ENCODE results near the gene SENP2.
"Not testable (repeated sequence)": the region's sequence is repeated elsewhere in the genome, so short reads cannot be mapped to it uniquely, and the experiment has no call there.

The SENP2 gene

DNA sequence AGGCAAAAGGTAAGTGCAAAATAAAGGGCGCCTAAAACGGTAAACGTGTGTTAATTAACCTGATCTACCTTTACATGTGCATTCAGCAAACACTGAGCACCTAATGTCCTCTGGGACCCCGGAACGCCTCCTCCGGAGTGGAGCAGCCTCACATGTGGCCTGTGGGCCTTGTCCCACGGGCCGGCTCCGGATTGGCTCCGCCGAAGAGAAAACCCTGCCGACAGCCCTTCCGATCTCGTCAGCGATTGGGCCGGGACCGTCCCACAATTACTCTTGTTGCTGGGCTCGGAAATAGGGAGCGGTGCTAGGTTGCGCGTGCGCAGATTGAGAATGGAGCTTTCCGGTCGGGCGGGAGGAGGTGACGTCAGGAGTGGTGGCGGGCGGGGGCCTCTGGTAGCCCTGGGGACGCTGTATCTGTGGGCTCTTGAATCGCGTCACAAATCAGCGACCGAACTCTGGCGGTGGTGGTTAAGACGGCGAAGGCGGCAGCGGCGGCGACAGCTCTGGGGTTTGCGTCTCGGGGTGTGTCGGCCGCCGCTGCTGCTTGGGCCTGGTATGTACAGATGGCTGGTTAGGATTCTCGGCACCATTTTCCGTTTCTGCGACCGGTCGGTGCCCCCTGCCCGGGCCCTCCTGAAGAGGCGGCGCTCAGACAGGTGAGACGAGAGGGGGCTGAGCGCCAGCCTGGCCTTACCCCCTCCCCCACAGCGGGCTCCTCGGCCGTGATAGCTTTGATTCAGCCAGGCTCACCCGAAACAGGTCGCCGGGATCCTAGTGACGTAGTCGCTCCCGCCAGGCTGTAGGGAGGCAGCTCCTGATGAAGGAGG is at the start of gene SENP2:
Gene SENP2 (plus strand): TSS at position 437 of the 827 bp plus-strand sequence. CDS start 119 bp downstream, at position 556.
- peak; percentile 20 for FAIRE-seq
- DNase-seq (ENCODE audit: low spot score), result peak; percentile 98

DNA sequence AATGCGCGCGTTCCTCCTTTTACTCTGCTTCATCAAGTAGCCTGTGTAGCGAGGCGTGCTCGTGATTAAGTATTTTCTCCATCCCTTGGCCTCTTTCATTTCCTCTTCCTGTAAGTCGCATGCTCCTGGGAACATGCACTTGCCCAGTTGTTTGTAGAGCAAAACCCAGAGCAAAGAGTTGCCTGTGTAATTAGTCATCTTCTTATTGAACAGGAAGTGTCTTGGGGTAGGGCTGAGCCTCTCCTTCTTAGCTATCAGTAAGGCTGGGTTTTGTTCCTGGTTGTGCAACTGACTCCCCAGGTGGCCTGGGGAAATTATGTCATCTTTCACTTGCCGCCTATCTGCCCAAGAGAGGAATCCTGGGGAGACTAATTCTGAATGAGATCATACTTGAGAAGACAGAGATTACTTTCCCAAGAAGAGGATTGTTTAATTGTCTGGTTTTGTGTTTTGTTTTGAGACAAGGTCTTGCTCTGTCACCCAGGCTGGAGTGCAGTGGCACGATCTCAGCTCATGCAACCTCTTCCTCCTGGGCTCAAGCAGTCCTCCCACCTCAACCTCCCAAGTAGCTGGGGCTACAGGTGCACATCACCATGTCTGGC is 48.6 kb upstream of the SENP2 start:
- FAIRE-seq (no peak), DNase-seq (ENCODE audit: low spot score) (peak; percentile 86)

DNA sequence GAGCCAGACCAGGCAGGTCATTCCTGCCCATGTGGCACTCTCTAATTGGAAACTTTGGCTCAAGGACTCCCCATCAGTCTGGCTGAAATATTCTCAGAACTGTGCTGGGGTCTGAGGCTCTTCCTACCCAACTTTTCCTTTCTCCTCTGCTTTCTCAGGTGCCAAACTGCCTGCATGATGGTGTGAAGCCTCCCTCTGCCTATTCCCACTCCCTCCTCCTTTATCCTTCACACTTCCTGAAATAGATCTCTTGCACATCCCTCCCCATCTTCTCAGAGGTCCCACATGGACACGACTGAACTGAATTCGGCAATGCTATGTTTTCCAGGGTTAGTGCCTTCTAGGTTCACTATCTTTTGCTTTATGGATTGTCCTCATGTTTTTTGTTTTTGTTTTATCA is 46.2 kb upstream of the SENP2 start:
- FAIRE-seq (no peak), DNase-seq (ENCODE audit: low spot score) (no peak)

DNA sequence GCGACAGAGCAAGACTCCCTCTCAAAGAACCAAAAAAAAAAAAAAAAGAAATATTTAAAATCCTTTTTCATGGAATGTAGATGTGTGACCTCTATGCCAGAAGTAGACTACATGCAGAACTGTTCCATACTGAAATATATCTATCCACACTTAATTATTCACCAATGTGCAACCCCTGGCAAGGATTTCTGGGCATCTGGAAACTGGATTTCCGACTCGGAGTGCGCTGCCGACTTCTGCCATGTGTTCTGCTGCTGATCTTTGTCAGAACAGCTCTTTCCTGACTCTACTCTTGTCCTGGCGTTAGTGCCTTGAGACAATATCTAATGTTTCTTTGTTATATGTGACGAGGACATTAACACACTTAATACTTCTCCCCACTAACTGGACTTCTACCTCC is 45.4 kb upstream of the SENP2 start:
- FAIRE-seq (no peak), DNase-seq (ENCODE audit: low spot score) (no peak)

DNA sequence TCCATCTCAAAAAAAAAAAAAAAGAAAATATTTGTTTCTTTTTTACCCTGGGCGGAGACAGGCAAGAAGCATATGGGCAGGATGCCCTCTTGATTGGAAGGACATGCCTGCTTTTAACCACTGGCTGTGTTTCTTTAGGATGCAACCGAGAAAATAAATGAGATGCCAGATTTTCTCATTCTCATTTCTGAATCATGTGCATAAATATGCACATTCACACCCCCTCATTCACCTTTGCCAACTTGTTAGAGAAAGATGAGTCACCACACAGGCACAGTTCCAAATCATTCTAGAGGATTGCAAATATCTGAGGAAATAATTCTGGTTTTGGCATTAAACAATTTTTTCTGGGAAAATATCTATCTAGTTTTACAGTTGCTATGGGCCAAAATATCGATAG is 37.0 kb upstream of the SENP2 start:
- DNase-seq (ENCODE audit: low spot score), result peak; percentile 78
- FAIRE-seq, result no peak

DNA sequence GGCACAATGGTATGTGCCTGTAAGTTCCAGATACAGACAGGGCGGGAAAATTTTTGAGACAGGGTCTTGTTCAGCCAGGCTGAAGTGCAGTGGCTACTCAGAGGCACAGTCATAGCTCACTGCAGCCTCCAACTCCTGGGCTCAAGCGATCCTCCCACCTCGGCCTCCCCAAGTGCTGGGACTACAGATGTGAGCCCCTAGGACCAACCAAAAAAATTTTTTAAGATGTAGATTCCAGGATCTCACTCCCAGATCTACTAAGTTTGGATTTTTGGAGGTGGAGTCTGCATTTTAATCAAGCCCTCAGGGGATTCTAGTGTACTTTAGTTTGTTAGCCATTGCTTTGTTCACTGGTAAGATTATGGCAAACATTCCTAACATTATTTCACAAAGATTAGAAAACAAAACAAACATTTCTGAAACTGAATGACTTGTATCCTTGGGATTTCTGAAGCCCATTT is 36.4 kb upstream of the SENP2 start:
- DNase-seq (ENCODE audit: low spot score), result no peak
- FAIRE-seq, result no peak

DNA sequence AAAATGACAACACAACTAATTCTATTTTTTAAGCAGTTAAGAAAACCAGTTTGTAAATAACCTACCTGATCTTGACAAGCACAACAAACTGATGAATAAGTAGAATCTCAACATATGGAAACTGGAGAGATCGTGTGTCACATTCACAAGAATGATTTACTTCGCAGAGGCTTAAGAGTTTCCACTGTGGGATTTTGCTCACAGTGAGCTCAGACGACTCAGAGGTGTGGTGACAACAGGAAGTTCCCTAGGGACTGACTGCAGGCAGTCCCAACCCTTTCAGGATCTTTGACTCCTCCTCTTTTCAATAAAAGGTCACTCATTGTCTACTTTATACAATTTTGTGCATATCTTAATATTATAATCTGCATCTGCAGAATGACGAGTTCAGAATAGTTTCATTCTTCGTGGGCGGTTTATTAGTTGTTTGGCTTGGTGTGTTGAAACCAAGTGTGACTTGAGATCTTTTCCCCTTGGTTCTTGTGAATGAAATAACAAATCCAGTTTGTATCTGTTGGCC is 33.7 kb upstream of the SENP2 start, which contains the start of gene LIPH:
Gene LIPH (minus strand): TSS at position 231 of the 520 bp plus-strand sequence. CDS start 117 bp downstream, at position 114.
- DNase-seq (ENCODE audit: low spot score), result peak; percentile 43
- FAIRE-seq, result no peak

DNA sequence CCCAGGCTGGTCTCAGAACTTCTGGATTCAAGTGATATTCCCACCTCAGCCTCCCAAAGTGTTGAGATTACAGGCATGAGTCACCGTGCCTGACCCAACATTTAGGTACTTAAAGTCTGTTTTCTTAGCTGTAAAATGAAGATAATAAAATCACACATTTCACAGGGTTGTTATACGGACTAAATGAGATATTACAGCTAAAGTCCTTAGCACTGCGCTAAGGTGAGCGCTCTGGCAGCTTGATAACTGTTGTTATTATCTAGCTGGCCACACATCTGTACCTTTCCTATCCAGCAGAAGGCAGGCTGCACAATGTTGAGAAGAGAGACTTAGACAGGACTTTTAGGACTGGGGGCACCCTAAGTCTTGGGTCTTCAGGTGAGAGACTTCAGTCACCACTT is 31.0 kb upstream of the SENP2 start:
- no peak for FAIRE-seq
- no peak for DNase-seq (ENCODE audit: low spot score)

DNA sequence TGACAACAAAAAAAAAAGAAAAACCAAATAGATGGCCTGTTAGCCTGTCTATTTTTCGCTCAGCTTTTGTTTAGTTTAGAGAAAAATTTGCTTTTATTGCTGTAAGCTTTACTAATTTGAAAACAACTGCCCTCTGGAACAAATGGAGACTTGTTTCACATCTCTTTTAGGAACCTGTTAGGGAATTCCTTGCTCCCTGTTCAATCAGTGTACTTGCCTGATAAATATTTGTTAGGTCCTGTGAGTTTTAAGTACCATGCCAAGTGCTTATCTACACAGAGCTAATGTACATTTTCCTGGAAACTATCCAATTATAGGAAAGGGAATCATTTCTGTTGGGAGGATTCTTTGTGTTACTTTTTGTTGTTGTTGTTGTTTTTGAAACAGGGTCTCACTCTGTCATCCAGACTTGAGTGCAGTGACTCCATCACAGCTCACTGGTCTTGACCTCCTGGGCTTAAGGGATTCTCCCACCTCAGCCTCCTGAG is 30.2 kb upstream of the SENP2 start:
- no peak for DNase-seq (ENCODE audit: low spot score)
- FAIRE-seq, result no peak

DNA sequence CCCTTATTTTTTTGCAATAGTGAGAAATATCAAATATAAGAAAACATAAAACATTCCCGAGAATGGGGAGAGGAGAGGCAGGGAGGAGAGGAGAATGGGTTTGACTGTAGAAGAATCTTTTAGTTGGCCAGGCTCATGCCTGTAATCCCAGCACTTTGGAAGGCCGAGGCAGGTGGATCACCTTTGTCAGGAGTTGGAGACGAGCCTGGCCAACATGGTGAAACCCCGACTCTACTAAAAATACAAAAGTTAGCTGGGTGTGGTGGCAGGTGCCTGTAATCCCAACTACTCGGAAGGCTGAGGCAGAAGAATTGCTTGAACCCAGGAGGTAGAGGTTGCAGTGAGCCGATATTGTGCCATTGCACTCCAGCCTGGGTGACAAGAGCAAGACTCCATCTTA is 29.5 kb upstream of the SENP2 start:
- DNase-seq (ENCODE audit: low spot score); FAIRE-seq: not testable (repeated sequence)

DNA sequence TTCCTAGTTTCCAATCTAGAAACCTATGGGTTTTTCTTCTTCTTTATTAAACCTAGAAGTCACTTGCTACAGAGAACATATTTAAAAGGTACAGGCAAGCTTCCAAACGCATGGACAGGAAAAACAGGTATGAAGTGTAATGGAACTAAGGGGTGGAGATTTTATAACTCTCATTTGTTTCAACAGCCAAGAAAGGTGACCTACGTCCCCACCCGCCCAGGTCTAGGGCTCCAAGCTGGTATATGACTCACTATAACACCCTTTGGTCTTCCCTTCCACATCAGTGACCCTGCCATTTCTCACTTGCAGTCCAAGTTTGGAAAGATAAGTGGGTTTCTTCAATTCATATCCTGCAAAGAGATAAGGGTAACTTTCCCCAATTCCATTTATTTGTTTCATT is 27.7 kb upstream of the SENP2 start:
- DNase-seq (ENCODE audit: low spot score) (no peak), FAIRE-seq (no peak)

DNA sequence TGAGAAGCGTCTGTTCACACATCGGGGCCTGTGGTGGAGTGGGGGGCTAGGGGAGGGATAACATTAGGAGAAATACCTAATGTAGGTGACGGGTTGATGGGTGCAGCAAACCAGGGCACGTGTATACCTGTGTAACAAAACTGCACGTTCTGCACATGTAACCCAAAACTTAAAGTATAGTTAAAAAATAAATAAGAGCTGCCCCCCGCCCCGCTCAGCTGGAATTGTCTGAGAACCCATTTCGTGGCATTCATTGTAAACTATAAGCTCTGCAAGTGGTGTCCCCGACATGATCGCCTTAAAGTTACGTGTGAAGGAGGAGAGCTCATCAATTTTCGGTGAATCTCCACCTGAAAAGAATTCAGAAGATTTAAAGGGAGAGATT is 26.4 kb upstream of the SENP2 start:
- no peak for DNase-seq (ENCODE audit: low spot score)
- no peak for FAIRE-seq

DNA sequence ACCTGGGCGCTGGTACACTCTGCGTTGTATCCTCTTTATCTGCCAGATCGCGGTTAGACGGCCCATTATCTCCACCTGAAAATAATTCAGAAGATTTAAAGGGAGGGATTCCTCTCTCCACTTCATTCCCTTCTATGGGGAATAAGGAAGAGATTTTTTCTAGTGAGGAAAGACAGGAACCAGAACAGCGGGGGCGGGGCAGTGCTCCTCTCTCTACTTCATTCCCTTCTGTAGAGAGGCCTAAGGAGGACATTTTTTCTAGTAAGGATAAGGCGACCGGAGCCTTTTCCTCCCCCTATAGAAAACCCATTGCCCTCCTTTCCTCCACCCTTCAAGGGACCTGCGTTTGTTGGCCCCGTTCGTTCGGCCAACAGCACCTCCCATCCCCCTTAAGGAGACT is 25.4 kb upstream of the SENP2 start:
- DNase-seq (ENCODE audit: low spot score), result no peak
- FAIRE-seq, result no peak

DNA sequence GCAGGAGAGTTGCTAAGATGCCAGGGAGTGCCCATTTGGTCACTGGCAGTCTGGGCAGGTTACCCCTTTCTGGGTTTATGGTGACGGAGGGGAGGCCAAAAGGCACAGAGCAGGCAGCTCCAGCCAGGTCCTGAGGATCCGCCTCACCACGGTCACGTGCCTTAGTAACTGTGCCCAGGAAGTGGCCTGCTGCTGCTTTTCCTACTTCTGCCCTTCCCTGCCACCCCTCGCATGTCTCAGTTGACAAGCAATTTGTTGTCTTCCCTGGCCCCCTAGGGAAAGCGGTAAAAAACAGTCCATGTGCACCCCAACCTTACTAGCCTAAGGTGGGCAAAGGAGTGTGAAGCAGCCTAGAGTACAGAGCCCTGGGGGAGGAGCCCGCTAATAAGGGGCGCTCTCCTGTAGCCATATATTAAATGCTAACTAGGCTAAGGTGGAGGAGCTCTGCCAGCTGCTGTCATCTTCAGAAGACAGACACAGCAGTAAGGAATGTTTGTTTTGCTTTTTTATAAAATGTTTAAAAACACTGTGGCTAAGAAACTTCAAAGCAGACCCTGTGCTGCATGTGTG is 24.6 kb upstream of the SENP2 start:
- no peak for FAIRE-seq

DNA sequence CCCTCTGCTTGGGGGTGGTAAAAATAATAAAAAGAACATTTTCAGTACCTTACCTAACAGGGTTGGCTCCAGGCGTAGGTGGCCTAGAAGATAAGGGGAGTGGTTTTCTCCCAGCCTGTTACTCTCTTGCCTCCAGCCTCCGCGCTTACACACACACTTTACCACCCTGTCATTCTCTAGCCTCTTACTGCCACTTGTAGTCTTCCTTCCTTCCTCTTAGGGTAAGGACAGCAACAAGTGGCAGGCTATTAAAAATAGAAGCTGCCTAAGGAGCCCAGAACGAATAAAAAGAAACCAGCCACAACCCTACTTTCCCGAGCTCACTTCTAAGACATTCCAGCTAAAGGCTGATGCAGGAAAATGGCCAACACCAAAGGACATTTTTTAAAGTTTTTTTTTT is 24.1 kb upstream of the SENP2 start:
- no peak for FAIRE-seq
- no peak for DNase-seq (ENCODE audit: low spot score)

More for the DNA sequence above, 24.6 kb upstream of the SENP2 start:
- no peak for DNase-seq (ENCODE audit: low spot score)

DNA sequence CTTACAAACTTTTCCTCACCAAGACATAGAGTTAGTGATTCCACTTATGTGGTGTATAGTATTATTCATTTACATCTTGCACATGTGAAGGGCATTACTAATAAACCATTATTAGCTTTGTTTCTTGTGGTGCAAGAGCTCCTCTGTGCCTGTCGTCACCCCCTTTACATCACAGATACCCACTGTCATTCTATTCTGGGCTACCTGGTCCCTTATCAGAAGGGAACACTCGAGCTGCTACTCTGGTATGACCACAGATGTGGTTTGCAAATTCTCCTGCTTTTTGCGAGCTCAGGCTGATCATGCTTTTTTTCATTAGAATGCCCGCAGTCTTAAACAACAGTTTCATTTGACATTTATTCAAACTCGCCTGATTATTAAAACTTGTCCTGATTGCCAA is 13.9 kb upstream of the SENP2 start:
- DNase-seq (ENCODE audit: low spot score) (no peak), FAIRE-seq (no peak)

DNA sequence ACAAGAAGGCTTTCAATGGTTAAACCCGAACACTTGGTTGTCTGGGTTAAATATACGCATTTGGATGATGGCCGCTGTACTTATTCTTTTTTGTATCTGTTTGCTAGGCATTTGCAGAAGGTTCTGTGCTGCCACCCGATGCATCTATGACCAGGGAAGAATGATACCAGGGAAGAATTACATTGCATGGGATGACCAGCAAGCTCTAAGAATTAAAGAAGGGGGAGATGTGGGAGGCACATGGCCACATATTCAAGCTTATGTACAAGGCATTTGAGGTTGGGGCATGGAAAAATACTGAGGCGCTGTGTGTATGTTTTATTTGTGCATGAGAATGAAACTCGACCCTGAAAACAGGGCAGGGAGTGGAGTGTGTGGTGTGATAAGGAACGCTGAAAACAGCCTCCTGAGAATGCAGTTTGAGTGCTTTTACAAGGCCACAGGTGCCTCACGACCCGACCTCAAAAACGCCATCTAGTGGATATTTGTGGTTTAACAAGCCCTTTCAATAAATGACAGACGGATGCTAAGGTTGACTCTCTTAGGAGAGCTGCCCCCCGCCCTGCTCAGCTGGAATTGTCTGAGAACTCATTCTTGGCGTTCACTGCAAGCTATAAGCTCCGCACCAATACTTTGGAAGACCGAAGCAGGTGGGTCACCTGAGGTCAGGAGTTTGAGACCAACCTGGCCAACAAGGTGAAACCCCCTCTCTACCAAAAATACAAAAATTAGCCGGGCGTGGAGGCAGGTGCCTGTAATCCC is 10.8 kb upstream of the SENP2 start:
- not testable (repeated sequence) for FAIRE-seq
- peak; percentile 21 for DNase-seq (ENCODE audit: low spot score)

DNA sequence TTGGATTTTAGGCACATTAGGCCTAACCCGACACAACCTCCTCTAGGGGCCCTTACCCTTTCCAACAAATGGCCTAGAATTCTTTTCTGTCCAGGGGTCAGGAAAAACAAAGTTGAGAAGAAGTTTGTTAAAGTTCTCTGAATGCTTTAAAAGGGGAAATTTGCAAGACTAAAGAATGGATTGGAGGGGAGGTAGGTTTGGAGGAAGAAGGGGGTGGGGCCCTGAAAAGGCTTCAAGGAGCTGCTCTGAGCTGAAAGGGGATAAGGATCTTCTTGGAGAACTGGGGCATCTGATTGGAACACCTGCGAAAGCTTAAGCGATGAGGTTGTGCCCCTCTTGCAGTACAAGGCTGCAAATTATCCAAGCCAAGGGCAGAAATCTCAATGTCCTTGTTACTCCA is 3.9 kb upstream of the SENP2 start:
- DNase-seq (ENCODE audit: low spot score), result no peak
- no peak for FAIRE-seq

DNA sequence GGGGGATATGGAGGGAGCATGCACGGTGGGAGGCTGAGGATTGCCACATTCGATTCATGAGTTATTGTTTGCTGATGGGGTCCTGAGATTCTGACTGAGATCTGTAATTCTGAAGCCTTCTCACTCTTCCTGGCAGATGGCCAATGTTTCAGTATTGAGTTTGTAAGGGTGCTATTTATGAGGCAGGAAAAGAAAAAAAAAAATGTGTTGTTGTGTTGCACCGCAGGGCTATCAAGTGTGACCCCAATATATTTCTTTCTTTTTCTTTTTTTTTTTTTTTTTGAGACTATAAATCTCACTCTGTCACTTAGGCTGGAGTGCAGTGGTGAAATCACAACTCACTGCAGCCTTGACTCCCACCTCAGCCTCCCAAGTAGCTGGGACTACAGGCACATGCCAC is 3.2 kb upstream of the SENP2 start:
- no peak for FAIRE-seq
- DNase-seq (ENCODE audit: low spot score), result no peak

DNA sequence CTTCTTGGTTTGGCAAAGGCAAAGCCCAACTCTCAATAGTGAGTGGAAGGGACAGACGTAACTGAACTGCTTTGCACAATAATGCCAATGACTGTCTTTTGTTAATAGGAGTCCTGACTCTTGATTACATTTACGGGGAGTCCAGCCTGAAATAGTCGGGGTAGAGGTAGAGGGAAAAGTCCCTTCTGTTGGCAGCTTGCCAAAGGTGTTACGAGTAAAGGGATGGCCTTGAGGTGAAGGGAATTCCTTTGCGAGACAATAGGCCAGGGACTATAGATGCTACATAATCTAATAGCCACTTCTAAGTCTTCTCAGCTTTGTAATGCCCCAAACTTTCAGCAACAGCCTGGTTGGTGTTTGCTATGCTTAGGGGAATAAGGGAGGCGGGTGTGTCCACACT is 2.2 kb upstream of the SENP2 start:
- FAIRE-seq (no peak), DNase-seq (ENCODE audit: low spot score) (no peak)

DNA sequence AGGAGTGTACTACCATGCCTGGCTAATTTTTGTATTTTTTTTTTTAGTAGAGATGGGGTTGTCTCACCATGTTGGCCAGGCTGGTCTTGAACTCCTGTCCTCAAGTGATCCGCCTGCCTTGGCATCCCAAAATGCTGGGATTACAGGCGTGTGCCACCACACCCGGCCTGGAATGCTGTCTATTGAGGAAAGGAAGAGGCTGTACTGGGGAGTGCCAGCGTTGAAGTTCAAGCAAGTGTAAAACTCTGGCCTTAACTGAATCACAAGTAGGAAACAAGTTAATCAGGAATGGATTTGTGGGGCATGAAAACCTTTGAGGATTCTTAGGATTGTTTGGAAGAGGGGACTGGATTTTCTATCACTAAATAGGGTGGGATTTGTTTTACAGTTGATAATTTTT is 1.4 kb upstream of the SENP2 start:
- no peak for FAIRE-seq
- DNase-seq (ENCODE audit: low spot score), result no peak

Data from urothelium cell line (cell line).